GM12873 (cell line): ENCODE data around the gene AHSP.

ENCODE experiments used
- CTCF ChIP-seq: IDR thresholded peaks from 2 replicates; pipeline ENCODE4 v1.5.1; 2012; ENCODE audit warnings: low read depth, mild to moderate bottlenecking, moderate library complexity, low read length, control low read depth; ENCODE audit not compliant: insufficient read depth; ENCODE audit errors: missing control alignments

The AHSP gene

GRCh38 chr16:31529108-31529936 is 1.6 kb downstream of the AHSP start:
- TF ChIP-seq CTCF: no peak

GRCh38 chr16:31529937-31530312 is 2.2 kb downstream of the AHSP start:
- TF ChIP-seq CTCF: no peak

GRCh38 chr16:31530405-31530804 is 2.7 kb downstream of the AHSP start:
- no peak for TF ChIP-seq CTCF

- no peak for TF ChIP-seq CTCF
Observed at GRCh38 chr16:31531096-31531495, 3.4 kb downstream of the AHSP start.

GRCh38 chr16:31532120-31532519 is 4.4 kb downstream of the AHSP start:
- TF ChIP-seq CTCF: no peak

- TF ChIP-seq CTCF: no peak
Observed at GRCh38 chr16:31532896-31533295, 5.2 kb downstream of the AHSP start.

- TF ChIP-seq CTCF: no peak
Observed at GRCh38 chr16:31535737-31536136, 8.0 kb downstream of the AHSP start.
